Measurements from ENCODE around the gene SNRPD1. TPM values are rescaled to one million over a fixed set of nuclear protein-coding genes. Genes with fewer than 3 reads are reported as not detected.
A peak's percentile ranks its signal among the peaks of the same experiment; 100 is the strongest.
"Not testable (repeated sequence)": the region's sequence is repeated elsewhere in the genome, so short reads cannot be mapped to it uniquely, and the experiment has no call there.

SNRPD1 gene
- 15.7 and 24.9 TPM in 2 replicates for total RNA-seq

- peak; percentile 94 for TF ChIP-seq CTCF (IDR thresholded peaks at IDR 0.05; ENCODE audit: insufficient read depth, low read length, poor library complexity, severe bottlenecking)
- H3K36me3 ChIP-seq (ENCODE audit: control insufficient read depth, insufficient read depth, low read length): no peaks in the 10 kb centered on the region
- peak; percentile 51 for DNase-seq (ENCODE audit: low read depth)
- H3K4me3 ChIP-seq (ENCODE audit: low read depth, low read length): peak within 1 kb of the TSS; percentile 84
- no peaks in the 10 kb centered on the region for H3K27me3 ChIP-seq (ENCODE audit: control insufficient read depth, insufficient read depth, low read length)
Measured at GRCh38 chr18:21612125-21613039, at the start of gene SNRPD1. TSS of gene SNRPD1 (plus strand) at chr18:21612314. CDS start at chr18:21612430, 116 bp downstream.

- TF ChIP-seq CTCF (IDR thresholded peaks at IDR 0.05; ENCODE audit: insufficient read depth, low read length, poor library complexity, severe bottlenecking): no peak
- H3K4me3 ChIP-seq (ENCODE audit: low read depth, low read length): no peak overlapping the region
- H3K36me3 ChIP-seq (ENCODE audit: control insufficient read depth, insufficient read depth, low read length): peaks cover 1% of the 10 kb centered on the region
- no peaks in the 10 kb centered on the region for H3K27me3 ChIP-seq (ENCODE audit: control insufficient read depth, insufficient read depth, low read length)
- DNase-seq (ENCODE audit: low read depth): no peak
Measured at GRCh38 chr18:21571772-21572171, 40.3 kb upstream of the SNRPD1 start.

- DNase-seq (ENCODE audit: low read depth): no peak
- Histone ChIP-seq H3K4me3 (ENCODE audit: low read depth, low read length) (no peak overlapping the region), H3K27me3 (ENCODE audit: control insufficient read depth, insufficient read depth, low read length) (no peaks in the 10 kb centered on the region), H3K36me3 (ENCODE audit: control insufficient read depth, insufficient read depth, low read length) (peaks cover 1% of the 10 kb centered on the region)
- TF ChIP-seq CTCF (IDR thresholded peaks at IDR 0.05; ENCODE audit: insufficient read depth, low read length, poor library complexity, severe bottlenecking): no peak
Measured at GRCh38 chr18:21575656-21576055, 36.5 kb upstream of the SNRPD1 start.

GRCh38 chr18:21584391-21584790, 27.7 kb upstream of the SNRPD1 start:
- H3K36me3 ChIP-seq (ENCODE audit: control insufficient read depth, insufficient read depth, low read length): no peaks in the 10 kb centered on the region
- no peaks in the 10 kb centered on the region for H3K27me3 ChIP-seq (ENCODE audit: control insufficient read depth, insufficient read depth, low read length)
- no peak for DNase-seq (ENCODE audit: low read depth)
- H3K4me3 ChIP-seq (ENCODE audit: low read depth, low read length): no peak overlapping the region
- no peak for TF ChIP-seq CTCF (IDR thresholded peaks at IDR 0.05; ENCODE audit: insufficient read depth, low read length, poor library complexity, severe bottlenecking)

GRCh38 chr18:21592361-21592760, 19.8 kb upstream of the SNRPD1 start:
- not testable (repeated sequence) for H3K27me3 ChIP-seq (ENCODE audit: control insufficient read depth, insufficient read depth, low read length); H3K36me3 ChIP-seq (ENCODE audit: control insufficient read depth, insufficient read depth, low read length); DNase-seq (ENCODE audit: low read depth); H3K4me3 ChIP-seq (ENCODE audit: low read depth, low read length)

- Histone ChIP-seq H3K27me3 (ENCODE audit: control insufficient read depth, insufficient read depth, low read length) (no peaks in the 10 kb centered on the region), H3K4me3 (ENCODE audit: low read depth, low read length) (no peak overlapping the region), H3K36me3 (ENCODE audit: control insufficient read depth, insufficient read depth, low read length) (no peaks in the 10 kb centered on the region)
- DNase-seq (ENCODE audit: low read depth): no peak
- TF ChIP-seq CTCF (IDR thresholded peaks at IDR 0.05; ENCODE audit: insufficient read depth, low read length, poor library complexity, severe bottlenecking): no peak
Measured at GRCh38 chr18:21593540-21594257, 18.4 kb upstream of the SNRPD1 start.
